SK-MEL-5 (cell line): ENCODE measurements around the gene FER. TPM values are rescaled to one million over a fixed set of nuclear protein-coding genes. Genes with fewer than 3 reads are reported as not detected.
"Not testable (repeated sequence)": the region's sequence is repeated elsewhere in the genome, so short reads cannot be mapped to it uniquely, and the experiment has no call there.

Source experiments
- DNase-seq: peaks from one replicate; pipeline ENCODE4 v3.0.0-alpha.2; 2016; ENCODE audit warnings: low read depth, low spot score
- in situ Hi-C: cut with HindIII; loops from 2 replicates; pipeline ENCODE4 v1.10.0; 2016; ENCODE audit warnings: low sequenced_read_pairs, high pct_unique_total_duplicates, low pct_unique_long_range_greater_than_20kb
- total RNA-seq: library from RNA; depleted of rRNA; stranded (reverse); fragments of >200 nt; shearing (Covaris generic); gene quantifications from 2 replicates; pipeline ENCODE4 v1.2.3, GENCODE V29; 2014

Gene FER
- total RNA-seq, 1 experiment from 2014 or later = 20.1 TPM

DNA sequence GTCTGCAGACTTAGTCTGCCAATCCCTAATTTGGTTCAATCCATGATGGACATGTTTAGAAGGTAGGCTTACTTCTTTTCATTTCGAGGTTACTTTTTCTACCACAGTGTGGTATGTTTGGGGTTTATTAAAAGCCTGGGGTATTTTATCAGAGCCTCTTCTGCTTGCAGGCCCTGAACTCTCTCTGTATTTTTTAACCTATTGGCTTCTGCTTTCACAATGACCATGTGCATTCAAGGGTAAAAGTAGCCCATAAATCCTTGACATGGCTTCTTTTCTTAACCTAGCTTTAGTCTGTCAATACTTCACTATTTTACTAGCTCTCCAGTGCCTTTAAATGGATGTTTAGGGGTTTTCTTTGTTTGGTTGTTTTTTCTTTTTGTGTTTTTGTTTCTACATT, 286.6 kb downstream of the FER start:
- in situ Hi-C loops = no loop called here
- no peak for DNase-seq

DNA sequence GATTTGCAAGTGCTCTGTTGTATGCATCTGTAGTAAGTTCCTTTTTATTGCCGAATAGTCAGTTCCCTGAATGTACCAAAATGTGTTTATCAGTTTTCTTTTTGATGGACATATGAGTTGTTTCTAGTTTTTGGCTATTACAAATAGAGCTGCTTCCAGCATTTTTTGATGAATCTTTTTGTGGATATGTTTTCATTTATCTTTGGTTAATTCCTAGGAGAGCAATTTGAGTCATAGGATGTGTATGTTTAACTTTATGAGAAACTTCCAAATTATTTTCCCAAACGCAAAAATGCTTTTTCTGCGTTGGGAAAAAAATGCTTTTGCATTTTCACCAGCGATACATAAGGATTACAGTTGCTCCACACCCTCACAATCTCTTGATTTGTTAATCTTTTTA, 287.7 kb downstream of the FER start:
- DNase-seq = no peak
- in situ Hi-C loops = no loop called here

DNA sequence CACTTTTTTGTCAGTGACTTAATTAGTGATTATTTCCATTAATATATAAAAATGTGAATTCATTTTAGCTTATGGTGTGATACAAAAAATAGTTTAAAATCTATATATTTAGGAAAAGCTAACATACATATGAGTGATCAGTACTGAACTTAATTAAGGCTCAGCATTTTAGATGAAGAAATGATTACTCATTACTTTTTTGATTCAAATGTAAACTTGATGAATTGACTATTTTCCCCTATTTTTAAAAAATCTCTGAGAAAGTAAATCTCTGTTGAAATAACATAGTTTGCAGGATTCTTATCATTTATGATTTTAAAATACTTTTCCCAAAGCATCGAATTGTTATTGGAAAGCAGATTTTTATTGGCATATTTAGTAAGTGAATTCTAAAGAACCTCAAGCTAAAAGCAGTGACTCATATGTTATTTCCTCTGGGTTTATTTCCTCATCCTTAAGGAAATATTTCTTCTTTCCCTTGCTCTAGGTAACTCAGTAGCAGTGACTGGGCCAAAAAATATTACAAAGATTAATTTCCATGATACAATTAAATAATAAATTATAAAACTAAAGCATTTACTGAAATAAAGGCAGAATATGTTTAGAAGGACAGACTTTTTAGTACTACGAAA, 290.6 kb downstream of the FER start:
- in situ Hi-C loops = no loop called here
- no peak for DNase-seq

DNA sequence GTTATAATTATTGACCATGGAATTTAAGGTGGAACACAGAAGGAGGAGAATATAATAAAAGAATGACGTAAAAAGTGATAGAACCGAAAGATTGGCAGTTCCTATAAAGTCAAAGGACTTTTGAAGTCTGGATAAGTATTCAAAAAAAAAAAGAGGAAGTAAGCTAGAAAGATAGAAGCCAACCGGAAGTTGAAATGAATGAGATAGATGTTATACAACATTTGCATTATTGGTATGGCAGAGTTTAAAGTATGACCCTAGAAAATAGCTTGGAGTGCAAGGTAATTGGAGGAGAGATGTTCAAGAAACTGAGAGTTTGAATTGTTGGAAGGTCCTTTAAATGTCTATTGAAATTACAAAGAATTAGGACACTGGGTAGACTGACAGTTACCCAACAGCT, 293.6 kb downstream of the FER start:
- in situ Hi-C loops = no loop called here
- DNase-seq = no peak

GRCh38 chr5:109045710-109046109, 298.0 kb downstream of the FER start:
- in situ Hi-C loops = no loop called here
- DNase-seq = no peak

DNA sequence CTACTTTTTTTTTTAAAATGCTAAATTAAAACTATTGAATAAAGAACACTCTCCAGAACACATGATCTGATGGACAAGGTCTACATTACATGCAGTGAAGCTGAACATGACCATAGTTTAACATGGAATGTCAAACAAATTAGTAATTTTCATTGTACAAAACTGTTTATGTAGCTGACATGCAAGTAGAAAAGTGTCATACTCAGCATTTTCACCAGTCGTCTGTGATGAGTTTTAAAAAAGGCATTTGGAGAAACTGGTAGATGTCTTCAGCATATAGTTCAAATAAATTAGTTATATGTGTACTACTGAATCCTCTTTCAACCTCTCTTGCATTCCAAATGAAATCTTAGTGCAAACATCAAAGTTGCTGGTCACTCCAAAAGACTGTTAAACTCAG, 301.9 kb downstream of the FER start:
- in situ Hi-C loops = no loop called here
- no peak for DNase-seq

DNA sequence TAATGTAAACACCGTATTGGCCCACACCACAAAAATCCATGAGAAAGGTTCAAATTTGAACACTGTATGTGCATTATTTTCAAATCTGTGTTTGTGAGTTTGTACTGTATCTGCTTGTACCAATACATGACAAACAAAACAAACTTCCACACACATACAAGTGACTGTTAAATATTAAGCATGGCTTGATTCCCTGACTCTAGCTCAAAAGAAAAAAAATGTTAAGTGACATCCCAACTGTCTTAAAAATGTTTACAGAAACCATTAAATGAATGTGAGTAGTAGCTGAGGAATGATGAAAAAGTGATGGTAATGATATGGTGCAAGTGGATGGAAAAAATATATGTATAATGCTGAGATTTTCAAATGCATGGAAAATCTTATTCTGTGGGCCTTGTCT, 302.6 kb downstream of the FER start:
- DNase-seq, in situ Hi-C loops: not testable (repeated sequence)

GRCh38 chr5:109052216-109052615, 304.5 kb downstream of the FER start:
- in situ Hi-C loops, DNase-seq: not testable (repeated sequence)

DNA sequence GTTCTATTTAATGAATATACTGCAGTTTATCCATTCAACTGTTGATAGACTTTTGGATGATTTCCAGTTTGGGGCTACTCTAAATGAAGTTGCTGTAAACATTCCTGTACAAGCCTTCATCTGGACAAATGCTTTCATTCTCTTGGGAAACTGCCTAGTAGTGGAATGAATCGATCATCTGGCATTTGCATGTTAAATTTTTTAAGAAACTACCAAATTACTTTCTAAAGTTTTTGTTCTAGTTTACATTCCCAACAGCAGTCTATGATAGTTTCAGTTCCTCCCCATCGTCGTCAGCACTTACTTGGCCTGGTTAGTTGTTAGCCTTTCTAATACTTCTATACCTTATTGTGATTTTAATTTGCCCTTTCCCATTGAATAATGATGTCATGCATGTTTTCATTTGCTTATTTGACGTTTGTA, 306.3 kb downstream of the FER start:
- no peak for DNase-seq
- in situ Hi-C loops = no loop called here

GRCh38 chr5:109060378-109061025, 312.8 kb downstream of the FER start:
- DNase-seq = no peak
- in situ Hi-C loops = no loop called here

GRCh38 chr5:109062664-109063063, 315.0 kb downstream of the FER start:
- no peak for DNase-seq
- in situ Hi-C loops = no loop called here

DNA sequence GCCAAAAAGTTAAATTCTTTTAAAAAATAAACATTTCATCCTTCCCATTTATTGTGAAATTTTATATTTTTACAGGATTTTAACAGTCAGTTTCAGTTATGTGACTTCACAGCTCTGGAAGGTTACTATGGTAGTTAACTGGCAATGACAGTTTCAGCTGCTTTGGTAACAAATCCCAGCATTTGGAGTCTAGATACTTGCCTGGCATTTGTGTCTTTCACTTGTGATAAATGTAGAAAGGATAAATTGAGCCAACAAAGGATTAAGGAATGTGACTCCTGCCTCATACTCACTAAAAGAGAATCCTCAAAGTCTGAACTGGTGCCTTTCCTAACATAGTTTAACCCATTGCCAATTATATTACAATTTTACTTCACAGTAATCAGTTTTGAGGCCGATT, 315.5 kb downstream of the FER start:
- in situ Hi-C loops = no loop called here
- no peak for DNase-seq

GRCh38 chr5:109076741-109077140, 329.0 kb downstream of the FER start:
- DNase-seq = no peak
- in situ Hi-C loops = no loop called here

- no peak for DNase-seq
- in situ Hi-C loops = no loop called here
Measured at GRCh38 chr5:109078448-109078847, 330.8 kb downstream of the FER start.

GRCh38 chr5:109080481-109080880, 332.8 kb downstream of the FER start:
- in situ Hi-C loops = no loop called here
- DNase-seq = no peak

GRCh38 chr5:109080896-109081295, 333.2 kb downstream of the FER start:
- DNase-seq = no peak
- in situ Hi-C loops = no loop called here

GRCh38 chr5:109083937-109084336, 336.2 kb downstream of the FER start:
- no peak for DNase-seq
- in situ Hi-C loops = no loop called here

DNA sequence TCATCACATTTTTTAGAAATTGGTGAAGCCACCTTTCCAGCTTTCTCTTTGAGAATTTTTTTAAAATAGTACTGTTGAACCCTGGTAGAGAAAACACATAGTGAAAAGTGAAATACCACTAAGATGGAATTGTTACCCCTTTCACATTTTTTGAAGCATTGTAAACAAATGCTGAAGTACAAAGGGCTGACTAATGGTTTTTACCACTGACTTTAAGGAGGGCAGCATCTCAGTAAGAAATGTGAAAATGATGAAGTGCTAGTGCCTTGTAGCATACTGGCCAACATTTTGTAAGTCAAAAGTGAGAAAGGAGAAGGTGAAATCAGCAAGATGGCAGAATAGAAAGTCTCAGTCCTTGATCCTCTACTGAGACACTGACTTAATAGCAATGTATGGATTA, 341.5 kb downstream of the FER start:
- DNase-seq = no peak
- in situ Hi-C loops = no loop called here

DNA sequence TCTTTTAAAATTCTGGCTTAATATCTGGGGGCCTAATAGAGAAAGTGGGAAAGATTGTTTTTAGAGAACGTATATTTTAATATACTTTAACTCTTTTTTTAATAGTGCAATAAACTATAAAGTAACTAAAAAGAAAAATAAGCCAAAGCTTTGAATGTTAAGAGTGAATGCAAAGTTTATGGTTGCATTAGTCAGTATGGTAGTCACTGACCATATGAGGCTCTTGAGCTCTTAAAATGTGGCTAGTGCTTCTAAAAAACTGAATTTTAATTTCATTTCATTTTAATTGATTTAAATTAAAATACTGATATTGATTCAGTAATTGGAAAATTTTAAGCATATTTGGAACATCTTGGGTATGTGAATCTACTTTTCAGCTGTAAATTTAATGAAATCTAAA, 351.4 kb downstream of the FER start:
- no peak for DNase-seq
- in situ Hi-C loops = no loop called here

- no peak for DNase-seq
- in situ Hi-C loops = no loop called here
Measured at GRCh38 chr5:109100971-109101370, 353.3 kb downstream of the FER start.
